ENCODE results near the gene EHMT1.
"Not testable (repeated sequence)": the region's sequence is repeated elsewhere in the genome, so short reads cannot be mapped to it uniquely, and the experiment has no call there.

DNA sequence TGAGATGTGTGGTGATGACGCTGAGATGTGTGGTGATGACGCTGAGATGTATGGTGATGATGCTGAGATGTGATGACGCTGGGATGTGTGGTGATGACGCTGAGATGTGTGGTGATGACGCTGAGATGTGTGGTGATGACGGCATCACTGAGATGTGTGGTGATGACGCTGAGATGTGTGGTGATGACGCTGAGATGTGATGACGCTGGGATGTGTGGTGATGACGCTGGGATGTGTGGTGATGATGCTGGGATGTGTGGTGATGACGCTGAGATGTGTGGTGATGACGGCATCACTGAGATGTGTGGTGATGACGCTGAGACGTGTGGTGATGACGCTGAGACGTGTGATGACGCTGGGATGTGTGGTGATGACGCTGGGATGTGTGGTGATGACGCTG lies 161.2 kb downstream of the EHMT1 start:
- TF ChIP-seq, protein P1, sequence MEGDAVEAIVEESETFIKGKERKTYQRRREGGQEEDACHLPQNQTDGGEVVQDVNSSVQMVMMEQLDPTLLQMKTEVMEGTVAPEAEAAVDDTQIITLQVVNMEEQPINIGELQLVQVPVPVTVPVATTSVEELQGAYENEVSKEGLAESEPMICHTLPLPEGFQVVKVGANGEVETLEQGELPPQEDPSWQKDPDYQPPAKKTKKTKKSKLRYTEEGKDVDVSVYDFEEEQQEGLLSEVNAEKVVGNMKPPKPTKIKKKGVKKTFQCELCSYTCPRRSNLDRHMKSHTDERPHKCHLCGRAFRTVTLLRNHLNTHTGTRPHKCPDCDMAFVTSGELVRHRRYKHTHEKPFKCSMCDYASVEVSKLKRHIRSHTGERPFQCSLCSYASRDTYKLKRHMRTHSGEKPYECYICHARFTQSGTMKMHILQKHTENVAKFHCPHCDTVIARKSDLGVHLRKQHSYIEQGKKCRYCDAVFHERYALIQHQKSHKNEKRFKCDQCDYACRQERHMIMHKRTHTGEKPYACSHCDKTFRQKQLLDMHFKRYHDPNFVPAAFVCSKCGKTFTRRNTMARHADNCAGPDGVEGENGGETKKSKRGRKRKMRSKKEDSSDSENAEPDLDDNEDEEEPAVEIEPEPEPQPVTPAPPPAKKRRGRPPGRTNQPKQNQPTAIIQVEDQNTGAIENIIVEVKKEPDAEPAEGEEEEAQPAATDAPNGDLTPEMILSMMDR (IDR thresholded peaks at IDR 0.05), result not testable (repeated sequence)
- not testable (repeated sequence) for TF ChIP-seq POLR2AphosphoS5 (IDR thresholded peaks at IDR 0.05; ENCODE audit: low read depth, low read length); TCF7L2 (IDR thresholded peaks at IDR 0.05; ENCODE audit: low read depth, low read length); SIN3A (IDR thresholded peaks at IDR 0.05; ENCODE audit: borderline replicate concordance, insufficient read depth, low read depth, low read length)
- TF ChIP-seq, protein P2, sequence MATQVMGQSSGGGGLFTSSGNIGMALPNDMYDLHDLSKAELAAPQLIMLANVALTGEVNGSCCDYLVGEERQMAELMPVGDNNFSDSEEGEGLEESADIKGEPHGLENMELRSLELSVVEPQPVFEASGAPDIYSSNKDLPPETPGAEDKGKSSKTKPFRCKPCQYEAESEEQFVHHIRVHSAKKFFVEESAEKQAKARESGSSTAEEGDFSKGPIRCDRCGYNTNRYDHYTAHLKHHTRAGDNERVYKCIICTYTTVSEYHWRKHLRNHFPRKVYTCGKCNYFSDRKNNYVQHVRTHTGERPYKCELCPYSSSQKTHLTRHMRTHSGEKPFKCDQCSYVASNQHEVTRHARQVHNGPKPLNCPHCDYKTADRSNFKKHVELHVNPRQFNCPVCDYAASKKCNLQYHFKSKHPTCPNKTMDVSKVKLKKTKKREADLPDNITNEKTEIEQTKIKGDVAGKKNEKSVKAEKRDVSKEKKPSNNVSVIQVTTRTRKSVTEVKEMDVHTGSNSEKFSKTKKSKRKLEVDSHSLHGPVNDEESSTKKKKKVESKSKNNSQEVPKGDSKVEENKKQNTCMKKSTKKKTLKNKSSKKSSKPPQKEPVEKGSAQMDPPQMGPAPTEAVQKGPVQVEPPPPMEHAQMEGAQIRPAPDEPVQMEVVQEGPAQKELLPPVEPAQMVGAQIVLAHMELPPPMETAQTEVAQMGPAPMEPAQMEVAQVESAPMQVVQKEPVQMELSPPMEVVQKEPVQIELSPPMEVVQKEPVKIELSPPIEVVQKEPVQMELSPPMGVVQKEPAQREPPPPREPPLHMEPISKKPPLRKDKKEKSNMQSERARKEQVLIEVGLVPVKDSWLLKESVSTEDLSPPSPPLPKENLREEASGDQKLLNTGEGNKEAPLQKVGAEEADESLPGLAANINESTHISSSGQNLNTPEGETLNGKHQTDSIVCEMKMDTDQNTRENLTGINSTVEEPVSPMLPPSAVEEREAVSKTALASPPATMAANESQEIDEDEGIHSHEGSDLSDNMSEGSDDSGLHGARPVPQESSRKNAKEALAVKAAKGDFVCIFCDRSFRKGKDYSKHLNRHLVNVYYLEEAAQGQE (IDR thresholded peaks at IDR 0.05; ENCODE audit: insufficient read depth in 1 of 2, low read depth in 2 of 2, low read length in 1 of 2), result not testable (repeated sequence)

Data from Panc1 (cell line).